ENCODE measurements around the gene IFI6. TPM values are rescaled to one million over a fixed set of nuclear protein-coding genes. Genes with fewer than 3 reads are reported as not detected.
A peak's percentile ranks its signal among the peaks of the same experiment; 100 is the strongest.

Gene IFI6
- total and polyA plus RNA-seq, 2 of the 13 experiments (the other 11 are each of a cell fraction or from before 2014, with no cell fraction given): 12.9 to 13.2 TPM

DNA sequence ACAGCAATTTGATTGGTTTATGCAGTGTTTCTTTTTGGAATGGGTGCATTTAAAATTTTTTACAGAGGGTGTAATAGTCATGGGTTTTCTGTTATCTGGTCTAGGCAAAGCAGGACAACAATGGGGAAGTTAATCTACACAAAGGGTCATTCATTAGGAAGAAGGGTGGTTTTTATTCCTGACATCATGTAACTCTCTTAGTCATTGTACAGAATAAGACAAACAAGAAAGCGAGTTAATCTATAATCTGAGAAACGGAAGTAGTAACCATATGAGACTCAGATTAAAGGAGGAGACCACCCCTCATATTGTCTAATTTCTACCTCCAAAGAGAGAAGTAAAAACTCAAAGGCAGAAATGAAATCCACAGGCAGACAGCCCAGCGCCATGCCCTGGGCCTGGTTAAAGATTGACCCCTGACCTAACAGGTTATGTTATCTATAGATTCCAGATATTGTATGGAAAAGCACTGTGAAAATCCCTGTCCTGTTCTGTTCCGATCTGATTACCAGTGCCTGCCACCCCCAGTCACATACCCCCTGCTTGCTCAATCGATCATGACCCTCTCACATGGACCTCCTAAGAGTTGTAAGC, 10.5 kb upstream of the IFI6 start (continued):
- TF ChIP-seq, protein P1, sequence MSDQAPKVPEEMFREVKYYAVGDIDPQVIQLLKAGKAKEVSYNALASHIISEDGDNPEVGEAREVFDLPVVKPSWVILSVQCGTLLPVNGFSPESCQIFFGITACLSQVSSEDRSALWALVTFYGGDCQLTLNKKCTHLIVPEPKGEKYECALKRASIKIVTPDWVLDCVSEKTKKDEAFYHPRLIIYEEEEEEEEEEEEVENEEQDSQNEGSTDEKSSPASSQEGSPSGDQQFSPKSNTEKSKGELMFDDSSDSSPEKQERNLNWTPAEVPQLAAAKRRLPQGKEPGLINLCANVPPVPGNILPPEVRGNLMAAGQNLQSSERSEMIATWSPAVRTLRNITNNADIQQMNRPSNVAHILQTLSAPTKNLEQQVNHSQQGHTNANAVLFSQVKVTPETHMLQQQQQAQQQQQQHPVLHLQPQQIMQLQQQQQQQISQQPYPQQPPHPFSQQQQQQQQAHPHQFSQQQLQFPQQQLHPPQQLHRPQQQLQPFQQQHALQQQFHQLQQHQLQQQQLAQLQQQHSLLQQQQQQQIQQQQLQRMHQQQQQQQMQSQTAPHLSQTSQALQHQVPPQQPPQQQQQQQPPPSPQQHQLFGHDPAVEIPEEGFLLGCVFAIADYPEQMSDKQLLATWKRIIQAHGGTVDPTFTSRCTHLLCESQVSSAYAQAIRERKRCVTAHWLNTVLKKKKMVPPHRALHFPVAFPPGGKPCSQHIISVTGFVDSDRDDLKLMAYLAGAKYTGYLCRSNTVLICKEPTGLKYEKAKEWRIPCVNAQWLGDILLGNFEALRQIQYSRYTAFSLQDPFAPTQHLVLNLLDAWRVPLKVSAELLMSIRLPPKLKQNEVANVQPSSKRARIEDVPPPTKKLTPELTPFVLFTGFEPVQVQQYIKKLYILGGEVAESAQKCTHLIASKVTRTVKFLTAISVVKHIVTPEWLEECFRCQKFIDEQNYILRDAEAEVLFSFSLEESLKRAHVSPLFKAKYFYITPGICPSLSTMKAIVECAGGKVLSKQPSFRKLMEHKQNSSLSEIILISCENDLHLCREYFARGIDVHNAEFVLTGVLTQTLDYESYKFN (CRISPR knock-in tag; conservative IDR thresholded peaks at IDR 0.05): peak; percentile 12; the same call in 1 of the 2 replicates
- TF ChIP-seq PRPF4 (IDR thresholded peaks at IDR 0.05; ENCODE audit: low read depth, low read length, poor library complexity, severe bottlenecking) (no peak), SRF (IDR thresholded peaks at IDR 0.05; ENCODE audit: low read depth, low read length) (peak; percentile 57; the same call in 1 of the 2 replicates), BCL6 (CRISPR knock-in tag; IDR thresholded peaks at IDR 0.05) (0 out of 2 replicates have a peak, but pooled peaks have one; percentile 22), NFAT5 (CRISPR knock-in tag; IDR thresholded peaks at IDR 0.05) (no peak), ZNF335 (CRISPR knock-in tag; IDR thresholded peaks at IDR 0.05) (no peak), ZNF674 (CRISPR knock-in tag; IDR thresholded peaks at IDR 0.05; ENCODE audit: low read depth) (no peak), RFXANK (CRISPR knock-in tag; IDR thresholded peaks at IDR 0.05) (no peak), SOX5 (CRISPR knock-in tag; IDR thresholded peaks at IDR 0.05; ENCODE audit: borderline replicate concordance) (peak; percentile 57; the same call in 1 of the 2 replicates), FUBP1 (CRISPR knock-in tag; IDR thresholded peaks at IDR 0.05; ENCODE audit: borderline replicate concordance) (no peak), ZNF460 (CRISPR knock-in tag; IDR thresholded peaks at IDR 0.05; ENCODE audit: borderline replicate concordance) (no peak), SETDB1 (CRISPR knock-in tag; IDR thresholded peaks at IDR 0.05; ENCODE audit: borderline replicate concordance) (no peak), HBP1 (CRISPR knock-in tag; IDR thresholded peaks at IDR 0.05; ENCODE audit: low read depth) (no peak), ZNF382 (CRISPR knock-in tag; IDR thresholded peaks at IDR 0.05; ENCODE audit: borderline replicate concordance) (no peak)
